ENCODE measurements around the gene PDCL2. TPM values are rescaled to one million over a fixed set of nuclear protein-coding genes. Genes with fewer than 3 reads are reported as not detected.

PDCL2 gene
- total and polyA plus RNA-seq, 2 of the 8 experiments (the other 6 are each of a cell fraction or from before 2014, with no cell fraction given), result not detected

- no peaks in the 10 kb centered on the region for H3K27me3 ChIP-seq (replicated peaks in 1 of 4; ENCODE audit: control insufficient read depth in 3 of 4, extremely low read depth in 1 of 4, insufficient read depth in 3 of 4, low read length in 3 of 4)
- no peaks in the 10 kb centered on the region for H3K23me2 ChIP-seq (ENCODE audit: low read depth, low read length)
- no peak overlapping the region for H3K18ac ChIP-seq (ENCODE audit: extremely low read depth, low read length)
- no peak overlapping the region for H2BK15ac ChIP-seq (ENCODE audit: low read length)
- DNase-seq (ENCODE audit: low read depth in 1 of 2, low spot score in 2 of 2) (no peak), FAIRE-seq (no peak)
- H2AK5ac ChIP-seq (ENCODE audit: low read depth, low read length), result no peak overlapping the region
- H3K27ac ChIP-seq (ENCODE audit: low read depth, low read length), result no peak overlapping the region
- H4K5ac ChIP-seq (ENCODE audit: insufficient read length, low read depth, low read length), result no peak overlapping the region
- H3K14ac ChIP-seq (ENCODE audit: insufficient read length), result no peak overlapping the region
- H4K20me1 ChIP-seq (replicated peaks in 1 of 2; ENCODE audit: control insufficient read depth in 1 of 2, insufficient read depth in 2 of 2, low read length in 2 of 2), result no peaks in the 10 kb centered on the region
- ChIA-PET CTCF (ENCODE audit: partially characterized antibody) (no interaction called here), POLR2A (ENCODE audit: partially characterized antibody) (no interaction called here)
- H4K91ac ChIP-seq (replicated peaks; ENCODE audit: insufficient read length, low read length), result no peak overlapping the region
- no peak overlapping the region for H2BK120ac ChIP-seq (replicated peaks; ENCODE audit: low read depth, low read length)
- no peak overlapping the region for H2BK20ac ChIP-seq (ENCODE audit: low read length)
- no peak overlapping the region for H2AFZ ChIP-seq (ENCODE audit: low read length)
- H3K56ac ChIP-seq (replicated peaks; ENCODE audit: insufficient read length, low read depth, low read length), result no peak overlapping the region
- no peaks in the 10 kb centered on the region for H3K36me3 ChIP-seq (ENCODE audit: control insufficient read depth in 2 of 4, insufficient read depth in 4 of 4, low read length in 3 of 4)
- no peaks in the 10 kb centered on the region for H3K79me1 ChIP-seq (ENCODE audit: low read depth, low read length)
- H3K4me2 ChIP-seq (ENCODE audit: insufficient read depth in 1 of 2, low read depth in 2 of 2, low read length in 2 of 2), result no peak overlapping the region
- H3K79me2 ChIP-seq (ENCODE audit: control insufficient read depth in 1 of 2, insufficient read depth in 2 of 2, low read length in 2 of 2), result peaks cover 0 to 56% of the 10 kb centered on the region in 2 experiments; a peak in 2 of 4 replicates
- H3K23ac ChIP-seq (ENCODE audit: insufficient read length), result no peak overlapping the region
- no peak overlapping the region for H2BK5ac ChIP-seq (ENCODE audit: low read depth, low read length)
- no peak overlapping the region for H4K8ac ChIP-seq (ENCODE audit: extremely low read depth, insufficient read depth, low read length)
- H2BK12ac ChIP-seq (ENCODE audit: low read depth, low read length), result no peak overlapping the region
- H3K4me3 ChIP-seq (ENCODE audit: extremely low read depth in 1 of 4, insufficient read depth in 2 of 4, low read depth in 3 of 4, low read length in 4 of 4), result no peak overlapping the region
- no peak overlapping the region for H3K4ac ChIP-seq (replicated peaks; ENCODE audit: insufficient read length, low read depth, low read length)
- H3K4me1 ChIP-seq (replicated peaks in 1 of 4; ENCODE audit: control insufficient read depth in 3 of 4, insufficient read depth in 4 of 4, low read length in 3 of 4), result peaks cover 0 to 4% (median 0%) of the 10 kb centered on the region in 4 experiments; a peak in 2 of 7 replicates
- 0 out of 4 replicates have a peak, but pooled peaks cover 0 to 3% of the 10 kb centered on the region in 2 experiments for H3K9me3 ChIP-seq (ENCODE audit: insufficient read depth in 2 of 2, low read depth in 1 of 2, low read length in 1 of 2)
- no peak overlapping the region for H3K9ac ChIP-seq (replicated peaks in 1 of 4; ENCODE audit: extremely low read depth in 1 of 4, low read depth in 3 of 4, low read length in 3 of 4)
- TF ChIP-seq SAP30 (IDR thresholded peaks at IDR 0.05; ENCODE audit: insufficient read depth, insufficient replicate concordance, low read length), result no peak
- TF ChIP-seq FOSL1 (IDR thresholded peaks at IDR 0.05; ENCODE audit: insufficient read depth, low read depth, low read length), result no peak
- no peak for TF ChIP-seq SP1 (IDR thresholded peaks at IDR 0.05; ENCODE audit: low read depth, low read length)
- no peak for TF ChIP-seq SP4 (IDR thresholded peaks at IDR 0.05; ENCODE audit: low read length)
- no peak for TF ChIP-seq TBP (IDR thresholded peaks at IDR 0.05; ENCODE audit: low read depth, low read length)
- TF ChIP-seq JUND (IDR thresholded peaks at IDR 0.05; ENCODE audit: low read length), result no peak
Measured at GRCh38 chr4:55518442-55518841, 73.6 kb downstream of the PDCL2 start.

Data from H1 (cell line).